Stimulated activated CD4-positive, alpha-beta T cell treated with anti-CD3 and anti-CD28 coated beads, Interleukin-4, amount 100 ng/mL, for 1 hour (primary cell): ENCODE measurements around the gene TMC4.

Experiments
- DNase-seq: peaks from one replicate; pipeline ENCODE4 v3.0.0-alpha.2; 2020

Gene TMC4

DNA sequence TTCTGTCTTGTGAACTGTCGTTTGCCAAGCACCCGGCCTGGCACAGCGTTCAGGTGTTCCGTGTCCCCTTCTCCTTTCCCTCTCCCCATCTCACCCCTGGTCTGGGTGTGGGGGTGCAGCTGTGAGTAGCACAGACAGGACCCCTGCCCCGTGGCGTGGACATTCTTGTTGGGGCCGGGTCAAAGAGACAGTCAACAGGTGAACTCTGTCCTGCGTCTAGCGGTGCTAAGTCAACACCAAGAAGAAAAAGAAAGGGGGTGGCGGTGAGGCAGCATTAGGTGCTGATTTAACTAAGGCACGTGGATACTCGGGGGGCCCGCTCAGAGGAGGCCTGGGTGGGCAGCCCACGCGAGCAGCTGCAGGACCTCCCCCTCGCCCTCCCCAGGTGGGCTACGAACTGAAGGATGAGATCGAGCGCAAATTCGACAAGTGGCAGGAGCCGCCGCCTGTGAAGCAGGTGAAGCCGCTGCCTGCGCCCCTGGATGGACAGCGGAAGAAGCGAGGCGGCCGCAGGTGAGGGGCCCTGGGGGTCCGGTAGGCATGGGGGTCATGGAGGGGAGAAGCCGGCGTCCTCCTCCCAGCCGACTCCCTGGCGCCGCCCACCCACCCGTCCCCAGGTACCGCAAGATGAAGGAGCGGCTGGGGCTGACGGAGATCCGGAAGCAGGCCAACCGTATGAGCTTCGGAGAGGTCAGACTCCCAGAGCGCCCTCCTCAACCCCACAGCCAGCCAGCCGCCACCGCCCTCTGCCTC, 45.1 kb downstream of the TMC4 start:
- no peak for DNase-seq

DNA sequence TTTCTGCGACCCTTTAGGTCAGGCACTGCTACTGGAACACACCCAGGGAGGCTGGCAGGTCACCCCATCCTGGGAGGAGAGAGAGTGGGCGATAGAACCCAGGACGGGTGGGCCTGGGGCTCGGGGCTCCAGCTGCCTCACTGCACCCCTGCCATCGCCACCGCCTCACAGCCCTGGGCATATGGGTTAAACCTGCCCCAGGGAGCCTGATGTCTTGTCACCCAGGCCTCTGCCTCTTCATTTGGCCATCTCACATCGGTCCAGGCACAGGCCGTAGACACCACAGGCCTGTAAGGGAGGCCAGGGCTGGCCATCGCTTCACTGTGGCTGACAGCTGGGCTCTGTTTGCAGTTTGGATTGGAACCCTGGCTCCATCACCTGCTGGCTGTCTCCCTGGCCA, 47.2 kb downstream of the TMC4 start:
- no peak for DNase-seq

GRCh38 chr19:54124393-54124792, 48.6 kb downstream of the TMC4 start:
- no peak for DNase-seq

DNA sequence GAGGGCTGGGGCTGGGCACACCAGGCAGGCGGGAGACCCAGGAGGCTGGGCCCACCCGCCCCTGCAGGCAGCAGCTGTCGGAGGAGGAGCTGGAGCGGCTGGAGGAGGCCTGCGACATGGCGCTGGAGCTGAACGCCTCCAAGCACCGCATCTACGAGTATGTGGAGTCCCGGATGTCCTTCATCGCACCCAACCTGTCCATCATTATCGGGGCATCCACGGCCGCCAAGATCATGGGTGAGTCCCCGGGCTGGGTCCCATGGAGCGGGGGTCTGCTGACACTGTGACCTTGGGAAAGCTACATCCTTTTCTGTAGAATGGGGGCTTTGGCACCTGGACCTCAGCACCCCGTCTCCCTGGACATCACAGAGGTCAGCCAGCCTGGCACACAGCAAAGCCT, 49.3 kb downstream of the TMC4 start:
- DNase-seq: no peak

DNA sequence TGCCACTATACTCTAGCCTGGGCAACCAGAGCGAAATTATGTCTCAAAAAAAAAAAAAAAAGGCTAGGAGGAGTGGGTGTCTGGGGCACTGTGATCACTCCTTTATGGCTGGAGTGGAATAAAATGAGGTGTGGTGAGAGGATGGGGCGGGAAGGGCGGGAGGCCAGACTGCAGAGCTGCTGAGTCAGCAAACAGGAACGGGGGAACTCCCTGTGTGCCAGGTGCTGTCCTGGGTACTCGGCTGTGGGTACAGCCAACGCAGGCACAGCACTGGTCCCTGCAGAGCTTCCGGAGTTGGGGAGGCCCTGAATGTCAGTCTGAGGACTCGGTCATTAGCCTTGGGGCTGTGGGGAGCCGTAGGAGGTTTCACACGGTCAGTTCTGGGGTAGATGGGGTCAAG, 51.7 kb downstream of the TMC4 start:
- DNase-seq: no peak

- peak; percentile 95 for DNase-seq
Observed at GRCh38 chr19:54115109-54116063, 57.6 kb downstream of the TMC4 start, which contains the start of the genes PRPF31 and TFPT. Gene PRPF31, plus strand, starts transcription at chr19:54115754. Its CDS starts 2,525 bp downstream, at chr19:54118279. Gene TFPT, minus strand, starts transcription at chr19:54115657. Its CDS starts 388 bp downstream, at chr19:54115269.

GRCh38 chr19:54114340-54115108, 58.4 kb downstream of the TMC4 start:
- peak; percentile 34 for DNase-seq
